HUES6 (cell line): ENCODE data around the gene MYO5A.

Experiments
- H3K27ac ChIP-seq: 2 replicates; pipeline ENCODE4 v1.7.0; 2013; ENCODE audit warnings: low read depth, mild to moderate bottlenecking, low read length, inconsistent platforms
- H3K27me3 ChIP-seq: 2 replicates; pipeline ENCODE4 v1.6.1; 2013; ENCODE audit warnings: low read length; ENCODE audit not compliant: control insufficient read depth, insufficient read depth
- H3K36me3 ChIP-seq: 2 replicates; pipeline ENCODE4 v1.6.1; 2013; ENCODE audit warnings: low read length; ENCODE audit not compliant: control insufficient read depth, insufficient read depth
- H3K4me1 ChIP-seq: 2 replicates; pipeline ENCODE4 v1.6.1; 2013; ENCODE audit warnings: low read length; ENCODE audit not compliant: control insufficient read depth, insufficient read depth
- H3K4me3 ChIP-seq: 2 replicates; pipeline ENCODE4 v1.5.1; 2013; ENCODE audit warnings: low read depth, low read length
- H3K9ac ChIP-seq: one replicate; pipeline ENCODE4 v1.6.1; 2013; ENCODE audit warnings: mild to moderate bottlenecking, low read length
- H3K9me3 ChIP-seq: 2 replicates; pipeline ENCODE4 v1.6.1; 2013; ENCODE audit warnings: low read depth, low read length; ENCODE audit not compliant: control insufficient read depth, insufficient read depth

MYO5A gene

DNA sequence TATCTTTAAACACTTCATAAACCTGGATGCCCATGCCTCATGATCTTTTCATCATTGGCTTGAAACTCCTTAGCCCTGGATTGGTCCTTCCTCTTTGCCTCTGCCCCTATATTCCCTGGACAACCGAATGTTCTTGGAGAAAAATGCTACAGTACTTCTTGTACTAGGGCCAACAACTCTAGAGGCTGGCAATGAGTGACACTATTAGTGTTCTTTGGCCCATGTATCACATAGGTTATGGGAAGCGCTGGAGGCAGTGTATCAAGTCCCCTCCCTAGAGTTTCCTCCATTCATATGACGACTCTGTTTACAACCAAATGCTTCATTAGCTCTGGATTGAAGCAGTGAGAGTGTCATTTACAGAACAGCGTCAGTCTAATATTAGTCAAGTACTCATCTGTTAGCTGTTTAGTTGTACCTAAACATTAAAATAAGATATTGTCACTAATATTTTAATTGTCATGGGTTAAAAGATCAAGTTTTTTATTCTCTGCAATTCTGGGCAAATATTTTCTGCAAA, 166.6 kb downstream of the MYO5A start:
- H3K9ac ChIP-seq: no peak overlapping the region
- no peaks in the 10 kb centered on the region for H3K9me3 ChIP-seq
- H3K4me1 ChIP-seq: no peaks in the 10 kb centered on the region
- H3K27me3 ChIP-seq: no peaks in the 10 kb centered on the region
- no peak overlapping the region for H3K27ac ChIP-seq
- no peak overlapping the region for H3K4me3 ChIP-seq
- peaks cover 18% of the 10 kb centered on the region; the same call in 1 of the 2 replicates for H3K36me3 ChIP-seq

- Histone ChIP-seq H3K4me3 (no peak overlapping the region), H3K9ac (no peak overlapping the region), H3K27me3 (no peaks in the 10 kb centered on the region), H3K36me3 (peaks cover 16% of the 10 kb centered on the region; the same call in 1 of the 2 replicates), H3K9me3 (no peaks in the 10 kb centered on the region), H3K27ac (no peak overlapping the region), H3K4me1 (no peaks in the 10 kb centered on the region)
Measured at GRCh38 chr15:52361494-52361893, 167.2 kb downstream of the MYO5A start.

DNA sequence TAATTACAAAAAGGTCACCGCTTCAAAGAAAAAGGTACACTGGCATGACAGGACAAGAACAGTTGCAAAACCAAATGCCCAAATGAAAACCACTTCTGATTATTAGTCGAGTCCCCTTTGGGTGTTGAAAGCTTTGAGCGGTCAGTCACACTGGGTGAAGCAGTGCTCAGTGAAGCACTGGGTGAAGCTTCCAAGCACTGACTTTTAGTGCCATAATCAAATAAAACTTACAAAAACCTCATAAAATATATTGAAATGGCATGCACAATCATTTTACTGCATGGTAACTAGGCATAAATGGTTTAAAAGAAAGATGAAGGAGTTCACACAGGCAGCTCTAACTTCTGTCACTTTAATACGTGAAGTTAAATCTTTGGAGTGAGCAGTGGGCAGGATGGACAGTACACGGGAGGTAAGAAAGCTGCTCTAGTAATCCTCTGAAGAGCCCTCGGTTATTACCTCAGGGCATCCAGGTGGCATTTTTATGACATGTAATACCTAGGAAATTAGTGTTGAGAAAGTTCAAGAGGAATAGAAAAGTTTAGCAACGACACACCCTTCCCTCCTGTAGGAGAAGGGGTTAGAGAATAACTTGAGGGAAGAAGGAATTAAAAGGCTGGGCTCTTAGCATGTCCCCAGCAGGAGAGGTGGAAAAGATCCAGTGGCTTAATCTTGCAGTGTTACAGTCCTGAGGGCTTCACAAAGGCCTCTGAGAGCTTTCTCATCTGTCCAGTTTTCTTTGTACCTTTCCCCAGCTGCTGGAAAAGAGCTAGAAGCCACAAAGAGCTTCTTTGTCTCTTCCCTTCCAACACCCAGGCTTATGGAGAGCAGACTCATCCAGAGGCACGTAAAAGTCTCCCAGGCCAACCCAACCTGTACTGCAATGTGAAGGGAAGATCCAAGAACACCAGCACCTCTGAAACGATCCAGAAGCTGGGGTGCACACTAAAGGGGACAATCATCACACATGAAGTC, 168.2 kb downstream of the MYO5A start:
- no peaks in the 10 kb centered on the region for H3K27me3 ChIP-seq
- H3K4me1 ChIP-seq: no peaks in the 10 kb centered on the region
- H3K4me3 ChIP-seq: no peak overlapping the region
- no peak overlapping the region for H3K9ac ChIP-seq
- H3K27ac ChIP-seq: no peak overlapping the region
- H3K9me3 ChIP-seq: no peaks in the 10 kb centered on the region
- H3K36me3 ChIP-seq: peaks cover 16% of the 10 kb centered on the region; the same call in 1 of the 2 replicates

- H3K9me3 ChIP-seq: no peaks in the 10 kb centered on the region
- H3K9ac ChIP-seq: no peak overlapping the region
- H3K4me3 ChIP-seq: no peak overlapping the region
- peaks cover 16% of the 10 kb centered on the region; the same call in 1 of the 2 replicates for H3K36me3 ChIP-seq
- H3K27ac ChIP-seq: no peak overlapping the region
- H3K27me3 ChIP-seq: no peaks in the 10 kb centered on the region
- H3K4me1 ChIP-seq: no peaks in the 10 kb centered on the region
Measured at GRCh38 chr15:52359722-52360121, 169.0 kb downstream of the MYO5A start.

DNA sequence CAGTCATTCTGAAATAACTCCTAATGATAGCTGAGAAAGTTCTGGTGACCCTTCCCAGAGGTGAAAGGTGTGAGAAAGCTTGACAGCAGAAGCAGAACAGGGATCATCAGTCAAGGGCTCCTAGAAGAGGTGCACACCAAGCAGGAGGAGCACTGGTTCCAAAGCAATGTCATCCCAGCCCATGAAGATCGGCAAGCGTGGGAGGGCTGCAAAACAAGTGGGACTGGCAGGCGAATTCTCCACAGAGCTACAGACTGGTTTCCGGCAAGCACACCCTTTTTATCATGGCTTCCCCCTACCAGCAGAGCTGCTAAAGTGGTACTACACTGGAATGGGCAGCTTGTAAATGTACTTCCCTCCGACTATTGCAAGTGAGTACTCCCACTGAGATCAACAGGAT, 170.7 kb downstream of the MYO5A start:
- no peaks in the 10 kb centered on the region for H3K4me1 ChIP-seq
- H3K27me3 ChIP-seq: no peaks in the 10 kb centered on the region
- no peak overlapping the region for H3K27ac ChIP-seq
- no peaks in the 10 kb centered on the region for H3K9me3 ChIP-seq
- H3K36me3 ChIP-seq: peaks cover 4% of the 10 kb centered on the region; the same call in 1 of the 2 replicates
- H3K9ac ChIP-seq: no peak overlapping the region
- H3K4me3 ChIP-seq: no peak overlapping the region

- no peaks in the 10 kb centered on the region for H3K9me3 ChIP-seq
- H3K36me3 ChIP-seq: peaks cover 14% of the 10 kb centered on the region
- no peaks in the 10 kb centered on the region for H3K27me3 ChIP-seq
Measured at GRCh38 chr15:52352086-52352485, 176.6 kb downstream of the MYO5A start.

GRCh38 chr15:52351206-52351908, 177.3 kb downstream of the MYO5A start:
- Histone ChIP-seq H3K27ac (no peak overlapping the region), H3K27me3 (no peaks in the 10 kb centered on the region), H3K36me3 (peaks cover 14% of the 10 kb centered on the region), H3K4me1 (no peaks in the 10 kb centered on the region), H3K9ac (no peak overlapping the region), H3K4me3 (no peak overlapping the region), H3K9me3 (no peaks in the 10 kb centered on the region)

More at GRCh38 chr15:52352086-52352485, 176.6 kb downstream of the MYO5A start:
- Histone ChIP-seq H3K4me1 (no peaks in the 10 kb centered on the region), H3K4me3 (no peak overlapping the region), H3K27ac (no peak overlapping the region), H3K9ac (no peak overlapping the region)

DNA sequence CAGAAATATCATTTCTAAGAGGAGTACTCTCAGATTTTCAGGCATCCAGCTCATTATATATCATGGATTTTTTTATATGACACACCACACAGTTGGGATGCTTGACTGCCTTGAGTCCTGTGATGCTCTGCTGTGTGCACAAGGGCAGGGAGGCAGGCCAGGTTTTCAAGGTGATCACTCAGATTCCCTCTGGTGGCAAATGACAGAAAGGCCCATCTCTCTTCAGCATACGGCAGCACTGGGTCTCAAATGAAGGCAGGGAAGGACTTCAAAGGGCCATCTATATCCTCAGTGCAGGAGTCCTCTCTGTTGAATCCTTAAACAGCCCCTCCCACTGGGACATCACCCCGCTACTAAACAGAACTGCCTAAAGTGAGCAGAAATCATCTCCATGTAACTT, 178.3 kb downstream of the MYO5A start:
- Histone ChIP-seq H3K36me3 (peaks cover 14% of the 10 kb centered on the region), H3K4me1 (no peaks in the 10 kb centered on the region), H3K27me3 (no peaks in the 10 kb centered on the region), H3K9me3 (no peaks in the 10 kb centered on the region), H3K4me3 (no peak overlapping the region), H3K9ac (no peak overlapping the region), H3K27ac (no peak overlapping the region)

DNA sequence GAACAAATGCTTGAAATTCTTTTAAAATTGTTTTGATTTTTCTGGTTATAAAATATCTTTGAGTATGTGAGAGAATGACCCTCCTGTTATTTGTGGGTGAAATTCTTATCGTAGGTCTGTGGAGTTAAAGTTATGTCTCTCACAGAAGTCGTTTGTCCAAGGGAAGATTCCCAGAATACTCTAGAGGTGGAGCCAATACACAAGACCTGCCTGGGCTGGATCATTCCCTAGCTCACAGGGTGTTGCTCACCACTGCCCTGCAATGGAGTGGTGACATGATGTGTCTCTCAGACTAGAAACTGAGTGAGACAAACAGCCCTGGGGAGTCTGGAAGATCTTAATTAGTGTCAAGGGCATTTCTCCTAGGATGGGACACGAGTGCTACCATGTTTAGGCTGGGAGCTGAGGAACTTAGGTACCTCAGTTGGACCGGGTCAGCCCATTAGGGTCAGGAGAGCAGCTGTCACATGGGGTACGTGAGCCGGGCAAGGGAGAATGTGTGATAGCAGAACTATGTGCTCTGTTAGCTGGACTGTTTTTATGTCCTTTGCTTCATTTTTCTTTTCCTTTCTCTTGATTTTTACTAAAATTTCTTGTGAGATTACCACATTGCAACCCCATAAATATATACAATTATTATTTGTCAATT, 179.5 kb downstream of the MYO5A start:
- H3K9ac ChIP-seq: no peak overlapping the region
- no peaks in the 10 kb centered on the region for H3K27me3 ChIP-seq
- no peak overlapping the region for H3K4me3 ChIP-seq
- no peaks in the 10 kb centered on the region for H3K9me3 ChIP-seq
- peaks cover 14% of the 10 kb centered on the region for H3K36me3 ChIP-seq
- H3K27ac ChIP-seq: no peak overlapping the region
- no peaks in the 10 kb centered on the region for H3K4me1 ChIP-seq

DNA sequence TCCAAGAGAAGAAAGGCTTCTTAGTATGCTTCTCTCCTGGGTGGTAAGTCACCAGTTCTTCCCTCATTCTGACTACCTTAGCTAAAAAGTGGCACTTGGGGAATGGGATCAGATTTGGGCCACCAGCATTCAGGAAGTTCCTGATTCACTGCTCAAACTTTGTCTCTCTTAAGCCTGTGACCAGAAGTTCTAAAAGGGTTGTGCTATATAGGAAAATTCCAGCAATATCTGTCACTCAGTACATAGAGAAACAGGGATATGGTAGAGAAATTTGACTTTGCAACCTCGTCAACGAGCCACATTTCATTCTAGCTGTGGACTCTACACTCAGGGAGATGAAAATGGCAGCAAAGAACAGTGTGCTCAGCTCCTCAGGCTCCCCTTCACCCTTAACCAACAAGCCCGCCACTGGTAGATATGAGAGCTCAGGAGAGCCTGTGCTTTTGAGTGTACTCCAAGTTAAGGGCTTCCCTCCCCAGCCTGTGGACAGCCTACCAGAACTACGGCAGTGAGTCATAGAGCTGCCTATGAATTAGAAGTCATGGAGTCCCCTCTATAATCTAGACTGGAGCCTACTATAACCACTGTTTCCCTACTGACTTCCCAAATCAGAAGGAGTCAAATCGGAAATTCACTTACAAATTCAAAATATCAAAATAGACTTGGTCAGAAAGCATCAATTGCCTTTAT, 180.5 kb downstream of the MYO5A start:
- Histone ChIP-seq H3K27ac (no peak overlapping the region), H3K36me3 (peaks cover 14% of the 10 kb centered on the region), H3K4me3 (no peak overlapping the region), H3K9me3 (no peaks in the 10 kb centered on the region), H3K9ac (no peak overlapping the region), H3K4me1 (no peaks in the 10 kb centered on the region), H3K27me3 (no peaks in the 10 kb centered on the region)
